ENCODE results near the gene LARGE2.

GRCh38 chr11:45879803-45880686 is 42.4 kb upstream of the LARGE2 start:
- TF ChIP-seq CTCF (conservative IDR thresholded peaks at IDR 0.05; ENCODE audit: low read length) (no peak), EZH2phosphoT487 (IDR thresholded peaks at IDR 0.05; ENCODE audit: borderline replicate concordance, low read depth, low read length) (no peak)

Measured in OCI-LY7 (cell line).